Activated CD8-positive, alpha-beta T cell treated with anti-CD3 and anti-CD28 coated beads for 36 hours (primary cell): Measurements from ENCODE around the gene RSBN1. TPM values are rescaled to one million over a fixed set of nuclear protein-coding genes. Genes with fewer than 3 reads are reported as not detected.

Source experiments
- ATAC-seq: fragments of 200-7000 bp; cut with Tn5 transposase; one replicate; pipeline ENCODE4 v1.10.0; 2021; ENCODE audit warnings: mild to moderate bottlenecking, moderate library complexity
- CTCF ChIA-PET: fragments of 350-600 bp; sonication (Branson Sonifier 250); formaldehyde crosslinking; loops from one replicate; lab custom pipeline; 2021; ENCODE audit warnings: antibody characterized with exemption; lab: Charles Lee
- POLR2A ChIA-PET: fragments of 350-600 bp; sonication (Branson Sonifier 250); formaldehyde crosslinking; loops from one replicate; lab custom pipeline; 2021; ENCODE audit warnings: antibody characterized with exemption; lab: Charles Lee
- DNase-seq: peaks from one replicate; pipeline ENCODE4 v3.0.0-alpha.2; 2020
- H3K27ac Mint-ChIP-seq: one replicate; pipeline ENCODE4 v1.8.0; 2021; ENCODE audit warnings: mild to moderate bottlenecking, mixed read lengths
- H3K27me3 Mint-ChIP-seq: one replicate; pipeline ENCODE4 v1.8.0; 2021; ENCODE audit warnings: mixed read lengths
- H3K36me3 Mint-ChIP-seq: one replicate; pipeline ENCODE4 v1.8.0; 2021; ENCODE audit warnings: low read depth, mixed read lengths
- H3K4me1 Mint-ChIP-seq: one replicate; pipeline ENCODE4 v1.8.0; 2021; ENCODE audit warnings: low read depth, mixed read lengths
- H3K4me3 Mint-ChIP-seq: one replicate; pipeline ENCODE4 v1.8.0; 2021; ENCODE audit warnings: mild to moderate bottlenecking, moderate library complexity, mixed read lengths
- H3K9me3 Mint-ChIP-seq: one replicate; pipeline ENCODE4 v1.8.0; 2021; ENCODE audit warnings: mixed read lengths
- intact Hi-C: fragments of 100-400 bp; cut with micrococcal nuclease; formaldehyde crosslinking; loops from one replicate; pipeline ENCODE4 v1.10.0; 2022
- total RNA-seq, 2 experiments: library from RNA; stranded (reverse); gene quantifications; one replicate each; pipeline ENCODE4 v1.2.3, GENCODE V29; 2021
- TF ChIP-seq, protein P1 (sequence below): fragments of 200-600 bp; IDR thresholded peaks from one replicate; pipeline ENCODE4 v1.8.0; 2022; ENCODE audit warnings: antibody characterized with exemption, mild to moderate bottlenecking

The RSBN1 gene
- total RNA-seq, 2 experiments from 2014 or later = 25.6 to 28.3 TPM

DNA sequence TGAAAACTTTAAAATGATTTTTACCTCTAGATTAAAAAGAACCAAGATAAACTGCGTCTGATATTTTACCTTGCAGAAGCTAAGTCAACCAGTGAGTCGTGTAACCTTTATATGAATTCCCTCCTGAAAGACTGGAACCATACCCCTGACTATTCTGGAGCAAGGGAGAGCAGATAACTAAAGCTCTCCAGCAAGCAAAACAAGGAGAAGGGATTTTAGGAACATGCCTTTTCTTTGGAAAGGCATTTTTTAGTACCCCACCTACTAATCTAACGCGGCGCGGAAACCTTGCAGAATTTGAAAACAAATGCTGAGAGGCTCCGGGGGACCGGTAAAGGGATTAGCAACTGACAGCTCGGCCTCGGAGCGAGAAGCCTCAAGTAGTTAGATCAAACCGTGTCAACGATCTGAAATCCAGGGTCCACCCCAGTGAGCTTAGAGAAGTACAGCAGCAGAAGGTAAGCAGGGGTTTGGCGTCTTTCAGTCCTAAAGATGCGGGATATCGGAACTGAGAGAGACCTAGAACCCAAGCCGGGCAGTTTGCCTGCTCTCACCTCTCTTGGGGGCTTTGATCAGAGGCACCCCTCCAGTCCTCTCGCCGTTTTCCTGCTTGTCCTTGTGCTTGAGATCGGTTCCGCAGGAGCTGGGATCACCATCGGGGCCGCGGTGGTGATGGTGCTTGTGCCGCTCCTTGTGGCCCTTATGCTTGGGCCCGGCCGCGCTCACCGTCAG is 954 bp downstream of the RSBN1 start:
- peak; percentile 54 for DNase-seq
- CTCF ChIA-PET = interaction anchor here (0.9 to 1.7 kb wide), 4 partner anchors 10 to 54 kb away, joined by 3 to 9 read pairs (median 4); partner anchors contain the start of gene PHTF1
- Mint-ChIP-seq H3K27ac (peak overlapping the region; percentile 97), H3K27me3 (no peaks in the 10 kb centered on the region), H3K36me3 (peaks cover 15% of the 10 kb centered on the region), H3K9me3 (no peaks in the 10 kb centered on the region), H3K4me3 (peak overlapping the region; percentile 96), H3K4me1 (peaks cover 36% of the 10 kb centered on the region)
- TF ChIP-seq, protein P1, sequence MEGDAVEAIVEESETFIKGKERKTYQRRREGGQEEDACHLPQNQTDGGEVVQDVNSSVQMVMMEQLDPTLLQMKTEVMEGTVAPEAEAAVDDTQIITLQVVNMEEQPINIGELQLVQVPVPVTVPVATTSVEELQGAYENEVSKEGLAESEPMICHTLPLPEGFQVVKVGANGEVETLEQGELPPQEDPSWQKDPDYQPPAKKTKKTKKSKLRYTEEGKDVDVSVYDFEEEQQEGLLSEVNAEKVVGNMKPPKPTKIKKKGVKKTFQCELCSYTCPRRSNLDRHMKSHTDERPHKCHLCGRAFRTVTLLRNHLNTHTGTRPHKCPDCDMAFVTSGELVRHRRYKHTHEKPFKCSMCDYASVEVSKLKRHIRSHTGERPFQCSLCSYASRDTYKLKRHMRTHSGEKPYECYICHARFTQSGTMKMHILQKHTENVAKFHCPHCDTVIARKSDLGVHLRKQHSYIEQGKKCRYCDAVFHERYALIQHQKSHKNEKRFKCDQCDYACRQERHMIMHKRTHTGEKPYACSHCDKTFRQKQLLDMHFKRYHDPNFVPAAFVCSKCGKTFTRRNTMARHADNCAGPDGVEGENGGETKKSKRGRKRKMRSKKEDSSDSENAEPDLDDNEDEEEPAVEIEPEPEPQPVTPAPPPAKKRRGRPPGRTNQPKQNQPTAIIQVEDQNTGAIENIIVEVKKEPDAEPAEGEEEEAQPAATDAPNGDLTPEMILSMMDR = no peak
- intact Hi-C loops = loop anchor here (2.0 kb wide), 1 partner anchor 29 kb away; no protein-coding TSS in a partner anchor
- ATAC-seq = no peak
- POLR2A ChIA-PET = interaction anchor here (0.6 to 2.3 kb wide), 12 partner anchors 12 to 137 kb away, joined by 3 to 12 read pairs (median 4); partner anchors contain the start of genes BCL2L15, HIPK1 and PHTF1

DNA sequence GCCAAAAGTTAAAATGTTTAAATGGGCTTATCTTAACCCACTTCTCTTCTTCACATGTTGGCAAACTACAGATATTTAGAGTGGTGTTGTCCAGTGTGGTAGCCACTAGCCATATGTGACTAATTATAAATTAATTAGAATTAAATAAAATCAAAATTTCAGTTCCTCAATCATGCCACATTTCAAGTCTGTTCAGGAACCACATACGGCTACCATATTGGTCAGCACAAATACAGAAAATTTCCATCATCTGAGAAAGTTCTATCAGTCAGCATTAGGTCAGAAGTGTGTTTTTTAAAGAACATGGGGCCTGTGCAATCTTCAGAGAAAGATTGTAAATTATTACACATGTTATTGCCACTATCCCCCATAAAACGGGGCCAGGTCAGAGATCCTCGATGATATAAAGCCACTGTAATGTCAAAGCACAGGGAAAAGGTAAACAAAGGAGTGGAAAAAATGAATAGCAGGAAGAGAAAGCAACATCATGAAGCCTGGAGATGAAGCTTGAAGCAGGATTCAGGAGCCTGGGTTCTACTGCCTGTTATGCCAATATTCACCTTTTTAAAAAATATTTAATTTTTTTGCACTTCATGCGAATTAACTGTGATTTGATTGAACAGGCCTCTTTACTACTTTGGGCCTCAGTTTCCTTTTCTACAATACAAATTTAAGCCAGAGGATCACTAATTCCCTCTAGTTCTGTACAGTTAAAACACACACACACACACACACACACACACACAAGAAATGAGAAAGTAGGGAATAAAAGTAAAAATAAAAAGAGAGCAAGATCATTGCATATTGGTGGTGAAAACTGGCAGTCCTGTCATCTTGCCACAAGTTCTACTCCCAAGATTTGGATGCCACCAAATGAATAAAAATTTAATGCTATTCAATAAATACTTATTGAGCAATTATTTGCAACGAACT is 2.3 kb downstream of the RSBN1 start:
- ChIA-PET POLR2A (no interaction called here), CTCF (no interaction called here)
- ATAC-seq = no peak
- TF ChIP-seq, protein P1 = no peak
- Mint-ChIP-seq H3K9me3 (no peaks in the 10 kb centered on the region), H3K4me1 (peaks cover 48% of the 10 kb centered on the region), H3K4me3 (peak overlapping the region; percentile 96), H3K27ac (peak overlapping the region; percentile 79), H3K36me3 (peaks cover 20% of the 10 kb centered on the region), H3K27me3 (no peaks in the 10 kb centered on the region)
- intact Hi-C loops = loop anchor here (2.0 kb wide), 1 partner anchor 27 kb away; no protein-coding TSS in a partner anchor
- no peak for DNase-seq

DNA sequence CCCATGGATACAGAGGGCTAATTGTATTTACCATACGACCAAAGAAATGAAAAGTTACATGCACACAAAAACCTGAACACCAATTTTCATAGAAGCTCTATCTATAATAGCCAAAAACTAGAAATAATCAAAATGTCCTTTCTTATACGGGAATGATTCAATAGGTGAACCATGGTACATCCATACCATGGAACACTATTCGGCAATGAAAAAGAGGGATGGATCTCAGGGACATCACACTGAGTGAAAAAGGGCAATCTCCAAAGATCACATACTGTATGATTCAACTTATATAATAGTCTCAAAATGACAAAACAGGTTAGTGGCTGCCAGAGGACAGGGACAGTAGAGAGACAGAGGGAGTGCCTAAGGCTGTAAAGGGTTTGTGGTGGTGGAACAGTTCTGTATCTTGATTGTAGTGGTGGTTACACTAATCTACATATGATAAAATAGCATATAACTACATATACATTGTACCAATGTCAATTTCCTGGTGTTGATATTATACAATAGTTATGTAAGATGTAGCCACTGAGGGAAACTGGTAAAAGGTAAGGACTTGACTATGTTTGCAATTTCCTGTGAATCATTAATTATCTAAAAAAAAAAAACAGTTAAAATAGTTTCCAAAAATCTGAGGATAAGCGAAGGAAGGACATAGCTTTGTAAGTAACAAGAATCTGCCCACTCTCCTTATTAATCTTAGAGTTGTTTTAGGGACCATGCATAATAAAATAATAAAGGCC is 3.7 kb downstream of the RSBN1 start:
- intact Hi-C loops = no loop called here
- Mint-ChIP-seq H3K4me3 (peak overlapping the region; percentile 96), H3K4me1 (peaks cover 58% of the 10 kb centered on the region), H3K27ac (peak overlapping the region; percentile 42), H3K27me3 (no peaks in the 10 kb centered on the region), H3K36me3 (peaks cover 20% of the 10 kb centered on the region), H3K9me3 (no peaks in the 10 kb centered on the region)
- ATAC-seq (no peak), DNase-seq (no peak)
- TF ChIP-seq, protein P1 = no peak
- POLR2A ChIA-PET = interaction anchor here (1.1 kb wide), 1 partner anchor 28 kb away, joined by 4 read pairs; no protein-coding TSS in a partner anchor
- CTCF ChIA-PET = no interaction called here

DNA sequence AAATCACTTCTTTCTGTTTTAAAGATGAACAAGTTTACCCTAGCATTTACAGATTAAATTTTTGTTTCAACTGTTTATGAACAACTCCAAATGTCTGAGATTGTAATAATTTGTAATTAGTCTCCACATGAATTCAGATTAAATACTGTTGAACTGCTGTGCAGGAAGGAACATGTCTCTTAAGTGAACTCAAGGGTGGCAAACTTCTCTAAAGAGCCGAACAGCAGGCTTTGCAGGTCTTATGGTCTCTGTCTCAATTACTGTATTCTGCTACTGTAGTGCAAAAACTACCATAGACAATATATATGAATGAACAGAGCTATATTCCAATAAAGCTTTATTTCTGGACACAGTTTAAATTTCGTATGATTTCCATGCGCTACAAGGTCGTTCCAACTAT is 6.6 kb downstream of the RSBN1 start:
- DNase-seq = no peak
- ATAC-seq = no peak
- intact Hi-C loops = no loop called here
- H3K27ac Mint-ChIP-seq = no peak overlapping the region
- peaks cover 24% of the 10 kb centered on the region for H3K36me3 Mint-ChIP-seq
- H3K9me3 Mint-ChIP-seq = no peaks in the 10 kb centered on the region
- no peak overlapping the region for H3K4me3 Mint-ChIP-seq
- TF ChIP-seq, protein P1 = no peak
- CTCF ChIA-PET = no interaction called here
- H3K27me3 Mint-ChIP-seq = no peaks in the 10 kb centered on the region
- POLR2A ChIA-PET = interaction anchor here (0.7 to 1.6 kb wide), 4 partner anchors 32 to 152 kb away, joined by 3 to 5 read pairs (median 4); partner anchors contain the start of gene PHTF1
- H3K4me1 Mint-ChIP-seq = peaks cover 79% of the 10 kb centered on the region
